ENCODE results near the gene TAC4.
"Not testable (repeated sequence)": the region's sequence is repeated elsewhere in the genome, so short reads cannot be mapped to it uniquely, and the experiment has no call there.

Gene TAC4

DNA sequence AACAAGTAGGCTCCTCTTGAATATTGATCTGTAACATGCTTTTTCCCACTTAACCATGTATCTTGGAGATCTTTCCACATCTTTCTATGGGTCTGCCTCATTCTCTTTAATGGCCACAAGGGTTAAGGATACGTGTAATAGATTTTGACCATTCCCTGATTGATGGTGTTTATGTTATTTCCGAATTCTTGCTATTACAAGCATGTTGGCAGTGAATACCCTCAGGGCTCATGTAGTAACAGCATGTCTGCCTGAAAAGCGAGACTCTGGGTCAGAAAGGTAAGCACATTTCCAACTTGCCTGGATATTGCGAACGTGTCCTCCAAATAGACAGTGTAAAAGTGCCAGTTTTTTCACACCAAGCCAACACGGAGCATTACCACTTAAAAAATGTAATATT lies 5.0 kb downstream of the TAC4 start:
- no peak for DNase-seq (ENCODE audit: low read depth in 2 of 2)

DNA sequence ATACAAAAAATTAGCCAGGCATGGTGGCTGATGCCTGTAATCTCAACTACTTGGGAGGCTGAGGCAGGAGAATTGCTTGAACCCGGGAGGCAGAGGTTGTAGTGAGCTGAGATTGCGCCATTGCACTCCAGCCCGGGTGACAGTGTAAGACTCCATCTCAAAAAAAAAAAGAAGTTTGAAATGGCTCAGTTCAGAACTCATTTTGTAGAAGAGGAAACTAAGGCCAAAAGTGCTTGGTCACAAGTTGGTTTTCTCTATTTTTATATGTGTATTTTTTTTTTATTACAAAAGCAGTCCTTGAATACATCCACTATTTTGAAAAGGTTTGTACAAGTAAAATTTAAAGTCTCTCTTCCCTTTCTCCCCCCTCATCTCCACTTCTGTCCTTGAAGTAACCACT lies 5.5 kb downstream of the TAC4 start:
- DNase-seq (ENCODE audit: low read depth in 2 of 2) = no peak

DNA sequence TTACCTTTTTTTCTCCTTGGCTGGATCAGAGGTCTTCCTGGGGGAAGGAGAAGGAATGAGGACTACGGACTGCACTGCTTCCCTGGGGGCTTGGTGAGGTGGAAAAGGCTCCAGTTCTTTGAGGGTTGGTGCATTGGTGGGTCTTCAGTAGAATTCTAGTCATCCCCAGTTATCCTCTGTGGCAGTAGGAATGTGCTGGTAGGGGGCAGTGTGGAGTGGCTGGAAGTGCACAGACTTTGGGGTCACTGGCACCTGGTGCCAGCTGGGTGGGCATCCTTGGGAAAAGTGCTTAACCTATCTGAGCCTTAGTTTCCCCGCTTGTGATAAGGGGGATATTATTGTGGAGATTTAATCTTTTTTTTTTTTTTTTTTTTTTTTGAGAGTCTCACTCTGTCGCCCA lies 6.3 kb downstream of the TAC4 start:
- DNase-seq (ENCODE audit: low read depth in 2 of 2) = no peak

DNA sequence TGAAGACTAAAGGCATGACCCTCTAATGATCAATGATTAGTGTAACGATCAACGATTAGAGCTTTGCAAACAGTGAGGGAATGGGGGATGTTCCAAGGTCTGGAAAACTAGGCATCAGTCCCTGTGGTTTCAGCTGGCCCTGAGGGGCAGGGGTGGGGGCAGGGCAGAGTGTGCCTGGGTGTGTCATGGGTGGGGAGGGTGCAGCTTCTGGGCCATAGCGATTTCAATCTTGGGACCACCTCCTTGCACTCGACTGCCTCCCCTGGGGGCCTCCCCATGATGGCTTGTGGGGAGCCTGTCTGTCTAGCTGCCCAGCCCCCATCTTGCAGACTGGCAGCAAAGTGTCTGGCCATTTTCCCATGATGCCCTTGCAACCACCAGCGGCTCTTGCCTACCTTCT lies 8.4 kb downstream of the TAC4 start:
- no peak for DNase-seq (ENCODE audit: low read depth in 2 of 2)

DNA sequence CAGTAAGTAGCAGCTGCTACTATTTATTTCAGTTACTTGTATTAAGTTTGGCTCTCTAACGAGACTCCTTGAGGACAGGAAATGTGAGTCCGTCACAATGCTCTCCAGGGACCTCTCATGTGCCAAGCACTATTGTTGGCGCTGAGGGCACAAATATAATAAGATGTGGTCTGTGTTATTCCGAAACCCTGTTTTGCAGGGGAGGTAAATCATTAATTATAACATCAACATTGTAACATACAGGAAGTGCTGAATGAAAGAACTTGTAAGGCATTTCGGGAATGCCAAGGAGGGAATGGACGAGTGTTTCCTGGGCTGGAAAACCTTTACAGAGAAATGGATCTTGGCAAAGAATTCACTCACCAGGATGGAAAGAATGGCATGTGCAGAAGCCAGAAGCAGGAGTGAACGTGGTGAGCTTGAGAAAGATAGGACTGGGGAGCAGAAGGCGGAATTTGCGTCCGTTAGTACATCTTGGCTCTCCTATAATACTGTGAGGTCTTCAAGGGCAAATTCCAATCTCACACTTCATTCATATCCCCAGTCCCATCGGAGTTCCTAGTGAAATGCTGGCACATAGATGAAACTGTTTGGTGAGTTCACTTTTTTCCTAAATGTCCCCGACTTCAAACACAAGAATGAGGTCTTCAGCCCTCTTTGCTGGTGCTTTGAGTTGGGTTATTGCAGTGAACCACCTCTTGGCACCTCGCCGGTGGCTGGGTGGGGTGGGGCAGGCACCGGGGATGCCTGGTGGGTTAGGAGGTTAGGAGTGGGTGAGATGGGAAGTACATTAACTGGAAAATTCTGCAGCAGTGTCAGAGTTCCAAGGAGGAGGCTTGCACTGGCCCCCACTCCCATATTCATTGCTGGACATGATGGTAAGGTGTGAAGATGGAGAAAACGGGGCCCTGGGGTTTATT lies 11.5 kb downstream of the TAC4 start:
- DNase-seq (ENCODE audit: low read depth in 2 of 2) = no peak

DNA sequence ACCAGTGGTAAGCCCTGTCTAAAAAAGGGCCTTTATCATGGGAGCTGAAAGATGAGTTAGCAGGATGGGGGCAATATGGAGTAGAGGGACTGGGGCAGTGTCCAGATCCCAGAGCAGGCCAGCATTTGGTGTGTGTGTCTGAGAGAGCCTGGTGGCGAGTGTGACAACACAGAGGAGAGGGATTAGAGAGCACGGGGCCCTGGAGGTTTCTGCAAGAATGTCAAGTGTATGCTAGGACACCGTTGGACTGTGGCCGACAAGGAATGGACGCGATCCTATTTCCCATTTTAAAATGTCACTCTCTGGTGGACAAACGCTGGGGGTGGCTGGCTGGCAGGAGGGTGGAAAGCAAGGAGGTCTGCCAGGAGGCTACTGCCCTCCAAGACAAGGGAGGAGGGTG lies 12.4 kb downstream of the TAC4 start:
- DNase-seq (ENCODE audit: low read depth in 2 of 2) = no peak

DNA sequence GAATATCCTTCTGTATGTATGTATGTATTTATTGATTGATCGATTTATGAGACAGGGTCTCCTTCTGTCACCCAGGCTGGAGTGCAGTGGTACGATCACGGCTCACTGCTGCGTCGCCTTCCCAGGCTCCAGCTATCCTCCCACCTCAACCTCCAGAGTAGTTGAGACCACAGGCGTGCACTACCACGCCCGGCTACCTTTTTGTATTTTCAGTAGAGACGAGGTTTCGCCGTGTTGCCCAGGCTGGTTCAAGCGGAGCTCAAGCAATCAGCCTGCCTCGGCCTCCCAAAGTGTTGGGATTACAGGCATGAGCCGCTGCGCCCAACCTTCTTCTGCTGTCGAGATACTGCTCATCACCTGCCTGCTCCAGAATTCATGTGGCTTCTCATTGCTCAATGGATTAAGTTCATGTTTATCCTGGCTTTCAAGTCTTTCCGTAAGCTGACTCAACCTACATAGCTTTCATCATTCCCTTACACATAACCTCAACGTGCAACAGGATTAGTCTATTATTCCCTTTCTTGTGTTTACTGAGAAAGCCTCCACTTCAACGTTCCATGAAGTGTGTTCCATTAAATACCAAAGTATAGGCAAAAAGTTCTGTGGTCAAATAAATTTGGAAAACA lies 13.6 kb downstream of the TAC4 start:
- no peak for DNase-seq (ENCODE audit: low read depth in 2 of 2)

DNA sequence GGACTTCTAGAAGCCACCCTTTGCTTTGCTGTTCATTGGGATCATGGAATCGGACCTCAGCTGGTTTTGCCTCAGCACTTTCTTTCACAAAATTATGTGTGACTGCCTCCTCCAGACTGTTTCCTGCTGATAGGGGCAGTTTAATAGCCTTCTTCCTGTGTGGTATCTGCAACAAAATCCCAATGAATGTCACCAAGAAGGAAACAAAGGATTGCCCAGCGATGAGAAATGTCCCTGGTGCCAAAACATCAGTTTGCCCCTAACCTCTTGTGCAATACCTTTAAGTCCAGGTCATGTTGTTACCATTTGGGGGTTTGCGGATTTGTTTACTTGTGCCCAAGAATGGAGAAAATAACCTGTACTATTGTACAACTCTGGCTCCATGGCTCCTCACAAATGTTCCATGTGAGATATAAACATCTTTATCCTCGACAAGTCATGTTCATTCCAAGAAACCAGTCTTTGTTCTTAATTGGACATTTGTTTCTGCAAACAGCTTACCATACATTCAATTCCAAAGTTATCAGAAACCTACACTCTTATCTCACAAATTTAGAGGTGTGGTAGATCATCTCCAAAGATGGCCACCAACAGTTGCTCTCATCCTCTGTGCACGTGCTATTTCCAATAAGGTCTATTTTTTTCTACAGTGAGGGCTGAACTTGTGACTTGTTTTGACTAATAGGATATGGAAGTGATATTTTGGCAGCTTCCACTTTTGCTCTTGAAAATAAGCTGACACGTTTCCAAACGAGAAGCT lies 14.8 kb downstream of the TAC4 start:
- DNase-seq (ENCODE audit: low read depth in 2 of 2) = no peak

DNA sequence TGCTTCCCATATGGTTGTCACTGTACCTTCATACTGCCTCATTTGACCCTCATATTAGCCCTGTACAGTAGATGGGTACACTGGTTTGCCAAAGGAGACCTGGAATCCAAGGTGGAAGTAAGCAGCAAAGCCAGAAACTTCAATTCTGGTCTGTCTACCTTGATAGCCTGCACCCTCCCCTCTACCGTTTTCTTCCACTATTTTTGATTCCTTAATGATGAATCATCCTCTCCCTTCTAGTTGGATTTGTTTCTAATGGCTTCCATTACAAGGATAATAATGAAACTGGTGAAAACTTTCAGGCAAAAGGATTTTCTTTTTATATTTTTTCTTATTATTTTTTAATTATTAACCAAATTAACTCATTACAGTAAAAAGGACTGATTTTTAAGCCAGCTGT lies 17.3 kb downstream of the TAC4 start:
- DNase-seq (ENCODE audit: low read depth in 2 of 2) = no peak

DNA sequence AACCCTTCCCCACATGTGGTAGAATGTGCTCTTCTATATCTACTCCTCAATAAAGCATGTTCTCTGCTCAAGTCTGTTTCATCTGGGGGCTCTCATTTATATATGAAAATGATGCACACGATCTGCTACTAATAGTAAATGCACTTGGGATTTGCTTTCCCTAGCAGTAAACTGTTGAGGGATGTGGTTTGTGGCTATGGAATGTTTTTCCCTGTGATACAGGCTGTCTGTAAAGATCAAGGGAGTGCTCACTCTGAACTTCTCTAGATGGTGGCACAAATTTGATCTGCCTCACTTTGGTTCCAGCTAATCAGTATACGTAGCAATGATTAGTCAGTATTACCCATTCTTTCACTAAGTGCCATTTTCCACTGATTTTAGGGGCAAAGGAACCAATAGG lies 18.8 kb downstream of the TAC4 start:
- DNase-seq (ENCODE audit: low read depth in 2 of 2) = no peak

DNA sequence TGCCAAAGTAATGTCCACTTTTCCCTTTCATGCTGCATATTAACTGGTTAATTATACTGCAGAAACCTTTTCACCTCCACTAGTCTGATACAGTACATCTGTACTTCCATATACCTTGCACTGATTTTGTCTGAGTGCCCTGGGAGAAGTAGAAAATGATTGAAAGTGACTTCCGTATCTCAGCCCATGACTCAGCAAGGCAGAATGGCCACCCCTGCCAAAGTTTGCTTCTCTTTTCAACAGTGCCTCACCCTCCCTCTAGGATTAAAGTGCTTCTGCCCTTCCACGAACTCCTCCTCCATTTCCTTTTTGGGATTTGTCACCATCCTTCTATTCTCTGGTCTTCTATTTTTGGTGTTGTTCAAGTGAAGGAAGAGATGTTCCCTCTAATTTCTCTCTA lies 19.5 kb downstream of the TAC4 start:
- DNase-seq (ENCODE audit: low read depth in 2 of 2) = not testable (repeated sequence)

DNA sequence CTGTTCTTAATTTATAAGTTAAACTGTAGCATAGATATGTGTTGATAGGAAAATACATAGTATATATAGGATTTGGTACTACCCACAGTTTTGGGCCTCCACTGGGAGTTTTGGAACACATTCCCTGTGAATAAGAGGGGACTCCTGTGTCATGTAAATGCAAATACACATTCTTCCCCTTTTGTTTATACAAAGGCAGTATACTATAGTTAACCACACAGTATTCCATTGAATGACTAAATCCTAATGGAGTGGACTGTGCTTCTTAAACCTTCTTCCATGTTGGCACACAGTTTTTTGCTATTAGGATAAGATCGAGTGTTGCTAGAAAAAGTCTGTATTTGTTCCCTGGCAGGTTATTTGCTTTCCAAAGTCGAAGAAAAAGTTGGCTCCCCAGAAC lies 22.2 kb downstream of the TAC4 start:
- no peak for DNase-seq (ENCODE audit: low read depth in 2 of 2)

DNA sequence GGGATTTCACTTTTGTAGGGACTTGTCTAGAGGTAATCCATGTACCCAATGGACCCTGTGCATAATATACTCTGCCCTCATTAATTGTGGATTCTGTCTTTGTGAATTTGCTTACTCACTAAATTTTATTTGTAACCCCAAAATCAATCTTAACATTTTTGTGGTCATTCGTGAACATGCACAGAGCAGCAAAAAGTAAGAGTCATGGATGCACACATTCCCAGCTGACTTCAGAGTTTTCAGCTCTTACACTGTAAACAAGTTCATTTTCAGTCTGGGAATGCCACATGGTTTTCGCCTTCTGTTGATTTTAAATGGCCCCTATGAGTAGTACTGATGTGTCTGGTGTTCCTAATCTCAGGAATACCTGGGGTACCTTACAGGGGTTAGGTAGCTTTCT lies 24.3 kb downstream of the TAC4 start:
- no peak for DNase-seq (ENCODE audit: low read depth in 2 of 2)

DNA sequence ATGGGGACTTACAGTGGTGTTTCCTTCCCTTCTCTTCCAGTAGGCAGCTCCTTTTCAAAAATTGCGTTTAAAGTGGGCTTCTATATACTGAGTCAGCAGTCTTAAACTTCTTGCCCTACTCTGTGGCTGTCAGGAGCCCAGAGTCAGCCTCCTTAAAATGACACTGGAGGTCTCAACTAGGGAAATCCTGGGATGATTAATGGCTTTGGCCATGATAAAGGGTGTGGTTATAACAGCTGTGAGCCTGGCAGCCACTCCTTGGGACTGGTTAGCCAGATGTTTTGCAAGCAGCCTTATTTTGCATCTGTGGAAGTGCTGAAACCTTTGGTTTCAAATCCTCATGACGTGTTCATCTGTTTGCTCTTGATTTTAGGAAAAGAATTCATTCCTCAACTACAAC lies 25.0 kb downstream of the TAC4 start:
- no peak for DNase-seq (ENCODE audit: low read depth in 2 of 2)

DNA sequence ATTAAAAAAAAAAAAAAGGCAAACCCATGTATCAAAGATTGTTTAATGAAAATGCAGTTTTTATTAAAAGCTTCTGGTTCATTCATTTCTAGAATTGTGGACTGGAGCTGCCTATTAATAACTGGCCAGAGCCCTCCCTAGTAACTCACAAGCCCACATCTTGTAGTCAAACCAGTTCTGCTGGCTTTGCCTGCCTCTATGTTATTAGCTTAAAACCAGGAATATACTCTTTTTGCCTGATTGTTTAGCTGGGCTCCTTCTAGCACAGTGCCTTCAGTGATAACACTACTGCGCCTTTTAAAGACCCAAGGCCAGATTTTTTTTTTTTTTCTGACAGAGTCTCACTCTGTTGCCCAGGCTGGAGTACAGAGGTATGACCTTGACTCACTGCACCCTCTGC lies 26.0 kb downstream of the TAC4 start:
- DNase-seq (ENCODE audit: low read depth in 2 of 2) = no peak

DNA sequence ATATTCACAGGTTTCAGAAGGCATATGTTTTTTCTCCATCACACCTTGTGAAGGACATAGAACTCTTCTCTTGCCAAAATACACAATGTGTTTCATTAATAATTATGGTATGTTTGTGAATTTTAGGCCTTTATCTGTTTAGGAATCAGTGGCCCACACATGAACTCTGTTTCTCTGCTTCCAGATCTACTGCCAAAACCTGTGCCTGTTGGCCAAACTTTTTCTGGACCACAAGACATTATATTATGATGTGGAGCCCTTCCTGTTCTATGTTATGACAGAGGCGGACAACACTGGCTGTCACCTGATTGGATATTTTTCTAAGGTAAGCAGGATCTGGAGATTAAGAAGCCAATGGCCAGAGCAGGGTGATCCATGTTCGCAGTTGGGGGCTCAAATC lies 26.4 kb downstream of the TAC4 start:
- no peak for DNase-seq (ENCODE audit: low read depth in 2 of 2)

DNA sequence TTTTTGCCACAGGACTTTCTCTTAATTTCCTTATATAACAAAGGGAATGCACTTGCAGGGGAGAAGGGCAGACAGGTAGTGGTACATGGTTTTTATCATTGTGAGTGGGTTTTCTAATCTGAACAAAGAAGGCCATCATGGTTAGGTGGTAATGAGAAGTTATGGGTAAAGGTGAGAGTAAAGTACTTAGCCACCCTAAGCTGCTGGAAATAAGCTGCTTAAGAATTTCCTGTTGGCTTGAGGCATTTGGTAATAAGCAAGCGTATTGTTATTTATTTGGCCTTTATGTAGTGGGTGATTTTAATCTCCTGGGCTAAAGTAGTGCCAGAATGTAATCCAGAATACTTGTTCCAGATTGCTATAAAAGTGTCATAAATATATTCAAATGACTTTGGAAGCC lies 27.1 kb downstream of the TAC4 start:
- DNase-seq (ENCODE audit: low read depth in 2 of 2) = no peak

DNA sequence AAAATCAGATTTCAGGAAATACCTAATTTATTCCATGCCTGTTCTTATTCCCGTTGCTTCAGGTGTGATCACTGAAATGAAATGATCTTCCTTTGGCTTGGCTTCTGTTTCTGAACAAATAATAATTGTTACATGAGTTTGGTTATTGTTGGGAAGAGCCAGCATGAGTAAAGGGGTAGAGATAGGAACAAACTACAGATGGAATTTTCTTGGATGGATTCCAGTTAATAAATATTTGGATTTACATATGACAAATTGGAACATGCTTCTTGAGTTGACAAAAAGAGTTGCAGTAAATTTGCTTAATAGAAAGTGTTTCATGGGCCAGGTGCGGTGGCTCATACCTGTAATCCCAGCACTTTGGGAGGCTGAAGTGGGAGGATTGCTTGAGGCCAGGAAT lies 28.2 kb downstream of the TAC4 start:
- no peak for DNase-seq (ENCODE audit: low read depth in 2 of 2)

DNA sequence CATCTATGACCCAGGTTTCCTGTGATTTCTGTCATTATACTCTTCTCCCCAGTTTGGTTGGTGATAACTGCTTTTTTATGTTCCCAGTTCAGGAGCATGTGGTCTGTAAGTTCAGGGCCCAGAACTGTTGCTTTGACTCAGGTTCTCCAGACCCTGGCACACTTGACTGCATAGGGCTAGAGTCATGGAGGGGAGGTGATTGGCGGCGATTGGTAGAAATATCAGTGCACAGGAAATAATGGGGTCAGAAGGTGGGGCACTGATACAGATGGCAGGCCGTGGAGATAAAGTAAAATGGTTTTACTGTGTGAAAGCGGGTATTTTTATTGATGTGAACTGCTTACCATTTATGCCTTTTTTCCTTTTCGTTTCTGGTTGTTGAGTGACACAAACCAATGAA lies 28.7 kb downstream of the TAC4 start:
- no peak for DNase-seq (ENCODE audit: low read depth in 2 of 2)

DNA sequence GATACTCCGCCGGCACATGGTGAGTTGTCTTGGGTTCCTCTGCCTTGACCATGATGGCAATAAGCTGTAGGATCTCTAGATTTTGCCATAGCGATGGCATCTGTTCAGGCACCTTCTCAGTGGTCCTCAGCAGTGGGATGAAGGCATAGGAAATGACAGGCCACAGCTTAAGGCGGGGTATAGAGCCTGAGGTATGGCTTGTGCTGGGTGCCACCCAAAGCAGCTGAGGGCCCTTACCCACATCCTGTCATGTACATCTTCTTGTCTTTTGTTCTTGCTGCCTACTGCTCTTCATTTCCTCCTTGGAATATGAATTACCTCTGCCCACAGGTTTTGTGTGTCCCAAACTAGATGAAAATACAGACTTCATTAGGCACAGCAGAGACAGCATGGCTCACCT lies 29.9 kb downstream of the TAC4 start:
- DNase-seq (ENCODE audit: low read depth in 2 of 2) = peak in 1 of 2 donors; percentile 14

DNA sequence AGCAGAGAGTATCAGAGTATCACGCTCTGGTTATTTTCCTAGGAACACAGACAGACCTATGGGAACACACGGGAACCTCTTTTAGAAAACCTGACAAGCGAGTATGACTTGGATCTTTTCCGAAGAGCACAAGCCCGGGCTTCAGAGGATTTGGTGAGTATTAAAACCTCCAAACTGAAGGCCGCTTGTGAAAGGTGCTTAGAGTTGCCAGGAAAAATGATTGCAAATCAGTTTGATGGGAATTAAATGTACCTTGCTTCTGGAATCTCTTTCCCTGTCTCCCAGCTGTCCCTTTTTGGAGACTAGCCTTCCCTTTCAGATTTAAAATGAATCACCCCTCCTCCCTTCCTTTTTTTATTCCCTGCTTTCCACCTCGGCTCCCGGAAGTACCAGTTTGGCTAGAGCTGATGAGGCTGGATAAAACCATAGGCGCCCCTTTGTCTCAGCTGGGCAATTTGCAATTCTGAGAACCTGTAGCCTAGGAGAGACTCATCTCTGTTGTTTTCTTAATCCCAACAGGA lies 32.0 kb downstream of the TAC4 start:
- no peak for DNase-seq (ENCODE audit: low read depth in 2 of 2)

DNA sequence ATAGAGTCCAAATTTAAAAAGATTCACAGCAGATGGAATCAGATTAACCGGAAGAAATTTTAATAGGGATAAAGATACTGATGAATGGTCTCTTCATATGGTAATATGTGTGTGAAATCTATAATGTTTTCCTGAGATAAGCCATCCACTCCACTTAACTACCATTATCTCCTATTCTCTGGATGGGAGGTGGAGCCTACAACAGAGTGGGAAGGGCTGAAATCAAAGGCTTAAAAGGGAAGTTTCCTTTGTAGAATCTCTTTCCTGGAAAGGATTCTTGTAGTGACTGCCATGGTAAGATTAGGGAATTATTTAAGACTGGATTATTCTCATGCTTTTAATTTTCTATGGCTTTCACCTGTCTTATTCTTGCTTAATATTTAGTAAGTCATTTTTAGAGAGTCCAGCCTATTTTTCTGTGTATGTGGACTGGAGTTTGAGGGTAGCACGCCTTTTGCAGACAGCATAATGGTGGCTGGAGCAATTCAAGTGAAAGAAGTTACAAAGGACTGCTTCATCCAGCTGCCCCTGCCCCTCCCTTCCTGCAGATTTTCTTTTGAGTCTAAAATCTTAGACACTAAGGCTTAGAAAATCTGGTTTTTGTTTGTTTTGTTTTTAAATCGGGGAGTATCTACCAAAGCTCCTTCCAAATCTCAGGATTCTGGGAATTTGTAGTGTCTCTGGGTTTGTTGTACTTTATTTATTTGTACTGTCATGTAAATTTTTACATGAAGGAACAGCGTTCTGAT lies 32.9 kb downstream of the TAC4 start:
- DNase-seq (ENCODE audit: low read depth in 2 of 2) = no peak

Data from stimulated activated CD4-positive, alpha-beta T cell treated with anti-CD3 and anti-CD28 coated beads, Interleukin-15, amount 100 ng/mL, for 48 hours (primary cell).